ENCODE results near the gene ALG12. TPM values are rescaled to one million over a fixed set of nuclear protein-coding genes. Genes with fewer than 3 reads are reported as not detected.

The ALG12 gene
- total and polyA plus RNA-seq, 2 of the 8 experiments (the other 6 are each of a cell fraction or from before 2014, with no cell fraction given), result 13.4 to 22.5 TPM

DNA sequence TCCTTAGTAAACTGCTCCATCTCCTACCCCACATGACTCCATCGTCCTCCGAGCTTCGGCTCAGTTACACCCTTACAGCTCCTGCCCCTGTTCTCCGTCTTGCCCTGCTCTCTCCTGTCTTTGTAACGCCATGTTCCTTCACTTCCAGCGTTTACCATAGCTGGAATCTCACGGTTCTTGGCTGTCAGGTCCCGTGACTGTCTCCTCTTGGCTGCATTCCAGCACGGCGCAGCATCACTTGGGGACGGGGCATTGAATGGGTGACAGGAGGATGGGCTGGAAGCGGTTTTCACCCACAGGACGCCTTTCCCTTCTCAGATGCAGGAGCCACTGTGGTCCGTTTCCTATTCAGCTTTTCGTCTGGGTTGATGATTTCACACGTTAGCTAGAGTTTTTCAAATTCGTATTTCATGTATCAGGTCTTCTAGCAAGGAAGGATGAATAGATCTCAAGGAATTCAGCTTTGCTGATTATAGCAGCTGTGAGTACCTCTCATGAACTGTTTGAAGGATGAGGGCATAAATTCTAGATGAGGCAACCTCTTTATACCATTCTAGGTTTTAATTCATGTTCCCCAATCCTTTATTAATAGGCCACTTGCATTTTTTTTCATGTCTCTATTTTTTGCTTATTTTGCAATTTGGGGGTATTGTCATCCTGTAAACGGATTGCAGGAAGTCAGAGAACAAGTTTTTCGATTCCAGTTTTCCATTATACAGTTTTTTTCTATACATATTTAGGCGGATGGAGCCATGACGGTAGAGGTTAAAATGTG, 35.5 kb downstream of the ALG12 start (continued):
- TF ChIP-seq, protein P1, sequence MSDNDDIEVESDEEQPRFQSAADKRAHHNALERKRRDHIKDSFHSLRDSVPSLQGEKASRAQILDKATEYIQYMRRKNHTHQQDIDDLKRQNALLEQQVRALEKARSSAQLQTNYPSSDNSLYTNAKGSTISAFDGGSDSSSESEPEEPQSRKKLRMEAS (IDR thresholded peaks at IDR 0.05), result no peak
- no peak for TF ChIP-seq CBX5 (IDR thresholded peaks at IDR 0.05; ENCODE audit: low read depth, low read length)
- no peak for TF ChIP-seq KDM4A (IDR thresholded peaks at IDR 0.05; ENCODE audit: low read depth, low read length, severe bottlenecking)
- TF ChIP-seq KDM1A (IDR thresholded peaks at IDR 0.05; ENCODE audit: borderline replicate concordance, low read length), result no peak

Measured in H1 (cell line).